Head of caudate nucleus (tissue), 42 donors: ENCODE data around the gene TRAPPC13.
"Not testable (repeated sequence)": the region's sequence is repeated elsewhere in the genome, so short reads cannot be mapped to it uniquely, and the experiment has no call there.

ENCODE experiments used
- DNase-seq, 42 donors: peaks; one replicate each; pipeline versions ENCODE4 v3.0.0 to v3.0.0-alpha.2; 2020 to 2021; ENCODE audit warnings: mixed read lengths in 7 of 42
- intact Hi-C: fragments of 100-400 bp; cut with DNase I; formaldehyde crosslinking; loops from one replicate; pipeline ENCODE4 v1.15.0; 2022

Gene TRAPPC13

GRCh38 chr5:65624571-65625555 lies at the start of gene TRAPPC13, which contains the start of gene SHLD3:
TRAPPC13 (plus strand) TSS chr5:65625027; CDS start chr5:65625061, 34 bp downstream.
SHLD3 (plus strand) TSS chr5:65625027; CDS start chr5:65629588, 4,561 bp downstream.
- DNase-seq, result peak; percentile 72 to 95 (median 86)
- intact Hi-C loops, result loop anchor here (10.0 kb wide), 3 partner anchors 60 to 520 kb away; partner anchors contain the start of genes CENPK, PPWD1 and SREK1

- intact Hi-C loops, result no loop called here
- no peak for DNase-seq
Observed at GRCh38 chr5:65577141-65577540, 47.7 kb upstream of the TRAPPC13 start.

- DNase-seq, result no peak
- intact Hi-C loops, result no loop called here
Observed at GRCh38 chr5:65588694-65589093, 36.1 kb upstream of the TRAPPC13 start.

- intact Hi-C loops, DNase-seq: not testable (repeated sequence)
Observed at GRCh38 chr5:65601761-65602160, 23.1 kb upstream of the TRAPPC13 start.

- no peak for DNase-seq
- intact Hi-C loops, result no loop called here
Observed at GRCh38 chr5:65611524-65611923, 13.3 kb upstream of the TRAPPC13 start.

GRCh38 chr5:65612298-65612907 lies 12.4 kb upstream of the TRAPPC13 start:
- intact Hi-C loops, result no loop called here
- DNase-seq, result no peak

- intact Hi-C loops, result loop anchor here (10.0 kb wide), 3 partner anchors 55 to 525 kb away; partner anchors contain the start of genes CENPK, PPWD1 and SREK1
- no peak for DNase-seq
Observed at GRCh38 chr5:65620021-65620420, 4.8 kb upstream of the TRAPPC13 start.

- DNase-seq, result not testable (repeated sequence)
- intact Hi-C loops, result loop anchor here (10.0 kb wide), 3 partner anchors 57 to 523 kb away; partner anchors contain the start of genes CENPK, PPWD1 and SREK1
Observed at GRCh38 chr5:65621961-65622360, 2.9 kb upstream of the TRAPPC13 start.

GRCh38 chr5:65623482-65623881 lies 1.3 kb upstream of the TRAPPC13 start:
- DNase-seq, result no peak
- intact Hi-C loops, result loop anchor here (10.0 kb wide), 3 partner anchors 59 to 521 kb away; partner anchors contain the start of genes CENPK, PPWD1 and SREK1

GRCh38 chr5:65624025-65624570 lies 729 bp upstream of the TRAPPC13 start, which contains the start of gene TRIM23:
TRIM23 (minus strand) TSS chr5:65624333; CDS start chr5:65624274, 59 bp downstream.
- peak; percentile 85 to 97 (median 94) for DNase-seq
- intact Hi-C loops, result loop anchor here (10.0 kb wide), 3 partner anchors 59 to 521 kb away; partner anchors contain the start of genes CENPK, PPWD1 and SREK1

GRCh38 chr5:65625743-65626142 lies 916 bp downstream of the TRAPPC13 start:
- intact Hi-C loops, result loop anchor here (10.0 kb wide), 3 partner anchors 61 to 519 kb away; partner anchors contain the start of genes CENPK, PPWD1 and SREK1
- no peak for DNase-seq

GRCh38 chr5:65630981-65631380 lies 6.2 kb downstream of the TRAPPC13 start:
- DNase-seq, result no peak
- intact Hi-C loops, result no loop called here

GRCh38 chr5:65640240-65640639 lies 15.4 kb downstream of the TRAPPC13 start:
- intact Hi-C loops, result no loop called here
- DNase-seq, result no peak

GRCh38 chr5:65646938-65647337 lies 22.1 kb downstream of the TRAPPC13 start:
- intact Hi-C loops, result no loop called here
- DNase-seq, result no peak

- intact Hi-C loops, result no loop called here
- no peak for DNase-seq
Observed at GRCh38 chr5:65647941-65648340, 23.1 kb downstream of the TRAPPC13 start.

- DNase-seq, result no peak
- intact Hi-C loops, result no loop called here
Observed at GRCh38 chr5:65651144-65651543, 26.3 kb downstream of the TRAPPC13 start.

GRCh38 chr5:65654713-65655112 lies 29.9 kb downstream of the TRAPPC13 start:
- intact Hi-C loops, result no loop called here
- no peak for DNase-seq

GRCh38 chr5:65663804-65664521 lies 39.1 kb downstream of the TRAPPC13 start:
- DNase-seq, result no peak
- intact Hi-C loops, result no loop called here
